C4-2B (cell line): ENCODE results near the gene BCO1.

ENCODE experiments used
- ZFX ChIP-seq: fragments of 450-650 bp; IDR thresholded peaks from 2 replicates; pipeline ENCODE4 v1.6.1; 2017
- TF ChIP-seq, protein P1 (sequence below): fragments of 450-650 bp; conservative IDR thresholded peaks from 2 replicates; pipeline ENCODE4 v1.5.1; 2017; ENCODE audit warnings: mild to moderate bottlenecking

GRCh38 chr16:81239367-81240121 is 1.1 kb downstream of the BCO1 start:
- TF ChIP-seq, protein P1, sequence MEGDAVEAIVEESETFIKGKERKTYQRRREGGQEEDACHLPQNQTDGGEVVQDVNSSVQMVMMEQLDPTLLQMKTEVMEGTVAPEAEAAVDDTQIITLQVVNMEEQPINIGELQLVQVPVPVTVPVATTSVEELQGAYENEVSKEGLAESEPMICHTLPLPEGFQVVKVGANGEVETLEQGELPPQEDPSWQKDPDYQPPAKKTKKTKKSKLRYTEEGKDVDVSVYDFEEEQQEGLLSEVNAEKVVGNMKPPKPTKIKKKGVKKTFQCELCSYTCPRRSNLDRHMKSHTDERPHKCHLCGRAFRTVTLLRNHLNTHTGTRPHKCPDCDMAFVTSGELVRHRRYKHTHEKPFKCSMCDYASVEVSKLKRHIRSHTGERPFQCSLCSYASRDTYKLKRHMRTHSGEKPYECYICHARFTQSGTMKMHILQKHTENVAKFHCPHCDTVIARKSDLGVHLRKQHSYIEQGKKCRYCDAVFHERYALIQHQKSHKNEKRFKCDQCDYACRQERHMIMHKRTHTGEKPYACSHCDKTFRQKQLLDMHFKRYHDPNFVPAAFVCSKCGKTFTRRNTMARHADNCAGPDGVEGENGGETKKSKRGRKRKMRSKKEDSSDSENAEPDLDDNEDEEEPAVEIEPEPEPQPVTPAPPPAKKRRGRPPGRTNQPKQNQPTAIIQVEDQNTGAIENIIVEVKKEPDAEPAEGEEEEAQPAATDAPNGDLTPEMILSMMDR = no peak
- TF ChIP-seq ZFX = no peak
